Activated CD8-positive, alpha-beta T cell treated with anti-CD3 and anti-CD28 coated beads, Interleukin-2, amount 10 ng/mL, durations not matched to agents 7 days and 5 days (primary cell): ENCODE measurements around the gene GRM1. TPM values are rescaled to one million over a fixed set of nuclear protein-coding genes. Genes with fewer than 3 reads are reported as not detected.

Experiments used
- ATAC-seq: fragments of 150-1000 bp; cut with Tn5 transposase; one replicate; pipeline ENCODE4 v1.10.0; 2021; ENCODE audit warnings: moderate library complexity
- CTCF ChIA-PET: fragments of 350-600 bp; sonication (Branson Sonifier 250); formaldehyde crosslinking; loops from one replicate; lab custom pipeline; 2021; ENCODE audit warnings: antibody characterized with exemption; lab: Charles Lee
- POLR2A ChIA-PET: fragments of 350-600 bp; sonication (Branson Sonifier 250); formaldehyde crosslinking; loops from one replicate; lab custom pipeline; 2021; ENCODE audit warnings: antibody characterized with exemption; lab: Charles Lee
- DNase-seq: peaks from one replicate; pipeline ENCODE4 v3.0.0-alpha.2; 2020
- H3K27ac Mint-ChIP-seq: one replicate; pipeline ENCODE4 v1.8.0; 2021; ENCODE audit warnings: mild to moderate bottlenecking, mixed read lengths
- H3K27me3 Mint-ChIP-seq: one replicate; pipeline ENCODE4 v1.8.0; 2021; ENCODE audit warnings: low read depth, mixed read lengths
- H3K36me3 Mint-ChIP-seq: one replicate; pipeline ENCODE4 v1.8.0; 2021; ENCODE audit warnings: low read depth, mixed read lengths
- H3K4me1 Mint-ChIP-seq: one replicate; pipeline ENCODE4 v1.8.0; 2021; ENCODE audit warnings: low read depth, mixed read lengths
- H3K4me3 Mint-ChIP-seq: one replicate; pipeline ENCODE4 v1.8.0; 2021; ENCODE audit warnings: mild to moderate bottlenecking, mixed read lengths
- H3K9me3 Mint-ChIP-seq: one replicate; pipeline ENCODE4 v1.8.0; 2022; ENCODE audit warnings: mixed read lengths; ENCODE audit not compliant: insufficient read depth
- total RNA-seq, 2 experiments: library from RNA; stranded (reverse); gene quantifications; one replicate each; pipeline ENCODE4 v1.2.3, GENCODE V29; 2021

Gene GRM1
- total RNA-seq, 2 experiments from 2014 or later = not detected

DNA sequence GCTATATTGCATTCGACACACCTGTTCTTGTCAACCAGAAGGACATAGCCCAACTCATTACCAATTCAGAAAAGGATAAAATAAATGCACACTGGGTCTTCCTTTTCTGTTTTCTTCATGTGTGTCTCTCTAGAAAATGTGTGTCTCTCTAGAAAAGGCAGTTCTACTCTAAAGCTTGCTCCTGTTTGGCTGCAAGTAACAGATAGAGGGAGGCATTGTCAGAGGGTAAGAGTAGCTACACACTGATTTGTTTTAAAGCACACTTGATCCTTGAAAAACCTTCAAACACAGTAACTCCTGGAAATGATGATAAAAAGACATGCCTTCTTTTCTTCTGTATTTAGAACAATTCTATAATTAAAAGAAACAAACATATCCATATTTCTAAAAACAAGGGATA is 21.3 kb downstream of the GRM1 start:
- Mint-ChIP-seq H3K27me3 (no peaks in the 10 kb centered on the region), H3K4me3 (no peak overlapping the region), H3K27ac (no peak overlapping the region), H3K4me1 (no peaks in the 10 kb centered on the region), H3K9me3 (no peaks in the 10 kb centered on the region), H3K36me3 (no peaks in the 10 kb centered on the region)
- ChIA-PET POLR2A (no interaction called here), CTCF (no interaction called here)
- ATAC-seq (no peak), DNase-seq (no peak)

DNA sequence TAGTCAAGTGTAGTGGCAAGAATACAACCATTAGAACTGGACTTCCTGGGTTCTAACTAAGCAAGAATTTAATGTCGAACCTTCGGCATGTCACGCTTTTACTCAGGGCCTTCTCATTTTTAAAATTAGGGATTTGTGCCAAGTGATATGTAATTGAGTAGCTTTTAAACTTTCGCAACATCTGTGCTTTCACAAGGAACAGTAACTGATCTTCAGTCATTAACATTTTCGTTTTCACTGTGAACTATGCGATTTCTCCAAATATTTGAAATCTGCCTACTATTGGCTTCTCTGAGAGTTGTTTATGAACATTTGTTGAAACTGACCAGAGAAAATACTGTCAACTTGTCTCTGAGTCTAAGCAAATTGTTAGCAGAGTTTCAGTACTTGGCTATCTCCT is 27.6 kb downstream of the GRM1 start:
- DNase-seq = no peak
- CTCF ChIA-PET = no interaction called here
- no peak overlapping the region for H3K27ac Mint-ChIP-seq
- no peaks in the 10 kb centered on the region for H3K9me3 Mint-ChIP-seq
- no peaks in the 10 kb centered on the region for H3K36me3 Mint-ChIP-seq
- H3K27me3 Mint-ChIP-seq = no peaks in the 10 kb centered on the region
- no peaks in the 10 kb centered on the region for H3K4me1 Mint-ChIP-seq
- POLR2A ChIA-PET = no interaction called here
- no peak for ATAC-seq
- H3K4me3 Mint-ChIP-seq = no peak overlapping the region

DNA sequence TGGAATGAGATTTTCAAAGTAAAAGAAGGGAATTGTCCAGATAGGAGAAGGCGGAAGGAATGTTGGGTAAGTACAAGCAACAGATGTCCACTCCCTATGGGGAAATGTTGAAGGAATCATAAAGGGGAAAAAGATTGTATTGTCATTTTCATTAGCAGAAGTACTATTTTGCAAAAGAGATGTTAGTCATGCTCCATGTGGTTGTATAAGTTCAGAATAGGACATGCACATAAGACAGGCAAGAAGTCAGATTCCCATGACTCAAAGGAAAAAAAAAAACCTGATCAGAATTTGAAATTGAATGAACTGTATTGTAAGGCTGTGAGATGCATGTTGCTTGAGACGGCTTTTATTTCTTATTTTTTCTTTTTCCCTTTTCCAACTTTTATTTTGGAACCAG is 36.8 kb downstream of the GRM1 start:
- Mint-ChIP-seq H3K4me1 (no peaks in the 10 kb centered on the region), H3K4me3 (no peak overlapping the region), H3K36me3 (no peaks in the 10 kb centered on the region), H3K27ac (no peak overlapping the region), H3K27me3 (no peaks in the 10 kb centered on the region), H3K9me3 (no peaks in the 10 kb centered on the region)
- no peak for DNase-seq
- POLR2A ChIA-PET = no interaction called here
- CTCF ChIA-PET = no interaction called here
- ATAC-seq = no peak

DNA sequence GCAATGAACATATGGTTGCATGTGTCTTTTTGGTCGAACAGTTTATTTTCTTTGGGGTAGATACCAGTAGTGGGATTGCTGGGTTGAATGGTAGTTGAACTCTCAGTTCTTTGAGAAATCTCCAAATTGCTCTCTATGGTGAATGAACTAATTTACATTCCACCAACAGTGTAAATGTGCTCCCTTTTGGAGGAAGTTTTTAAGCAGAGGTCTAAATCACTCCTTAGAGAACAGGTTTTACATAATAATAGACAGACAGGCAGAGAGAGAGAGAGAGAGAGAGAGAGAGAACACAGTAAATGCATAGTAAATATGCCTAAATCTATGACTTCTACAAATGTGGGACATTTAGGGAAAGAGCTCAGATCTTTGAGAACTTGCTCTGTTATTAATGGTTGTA is 37.6 kb downstream of the GRM1 start:
- CTCF ChIA-PET = no interaction called here
- H3K36me3 Mint-ChIP-seq = no peaks in the 10 kb centered on the region

DNA sequence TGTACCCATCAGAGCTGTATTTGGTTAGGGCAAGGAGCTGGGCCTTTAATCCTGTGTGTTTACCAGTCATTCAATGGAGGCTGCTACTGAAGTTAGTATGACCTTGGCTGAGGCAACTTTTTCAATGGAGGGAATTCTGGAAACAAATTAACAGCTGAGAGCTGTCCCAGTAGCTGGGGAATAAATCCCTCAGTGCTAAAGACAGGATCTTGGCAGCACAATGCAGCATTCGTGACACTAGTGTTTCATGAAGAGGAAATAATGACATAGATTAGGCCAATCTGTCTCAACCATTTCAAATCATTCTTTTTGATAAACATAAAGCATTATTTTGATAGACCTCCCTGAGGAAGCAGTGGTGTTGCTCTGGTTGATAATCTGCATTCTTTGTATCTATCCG is 42.9 kb downstream of the GRM1 start:
- DNase-seq = no peak
- H3K36me3 Mint-ChIP-seq = no peaks in the 10 kb centered on the region
- CTCF ChIA-PET = interaction anchor here (1.1 kb wide), 1 partner anchor 12 kb away, joined by 3 read pairs; no protein-coding TSS in a partner anchor
- H3K27me3 Mint-ChIP-seq = no peaks in the 10 kb centered on the region
- no peak overlapping the region for H3K27ac Mint-ChIP-seq
- no peak overlapping the region for H3K4me3 Mint-ChIP-seq
- H3K9me3 Mint-ChIP-seq = no peaks in the 10 kb centered on the region
- POLR2A ChIA-PET = no interaction called here
- no peak for ATAC-seq
- H3K4me1 Mint-ChIP-seq = no peaks in the 10 kb centered on the region

More for the DNA sequence above, 37.6 kb downstream of the GRM1 start:
- ATAC-seq (no peak), DNase-seq (no peak)
- Mint-ChIP-seq H3K4me1 (no peaks in the 10 kb centered on the region), H3K9me3 (no peaks in the 10 kb centered on the region), H3K27me3 (no peaks in the 10 kb centered on the region), H3K27ac (no peak overlapping the region), H3K4me3 (no peak overlapping the region)
- POLR2A ChIA-PET = no interaction called here

DNA sequence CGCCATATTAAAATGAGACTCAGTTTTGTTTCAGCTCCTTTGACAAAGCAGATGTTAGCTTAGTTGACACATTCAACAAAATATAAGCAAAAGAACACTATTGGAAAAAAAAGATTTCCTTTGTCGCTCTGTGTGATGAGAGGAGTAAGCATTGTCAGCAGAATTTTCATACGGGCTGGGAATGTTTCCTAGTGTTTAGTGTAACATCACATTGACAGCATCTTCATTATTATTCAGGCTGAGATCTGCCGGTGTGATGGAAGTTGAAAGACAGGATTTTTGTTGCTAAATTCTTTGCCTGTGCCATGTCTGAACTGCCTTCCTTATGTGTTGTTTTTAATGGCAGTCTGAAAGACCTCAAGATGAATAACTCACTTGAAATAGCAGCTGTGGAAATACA is 49.1 kb downstream of the GRM1 start:
- DNase-seq (no peak), ATAC-seq (no peak)
- no peak overlapping the region for H3K4me3 Mint-ChIP-seq
- no peaks in the 10 kb centered on the region for H3K4me1 Mint-ChIP-seq
- CTCF ChIA-PET = no interaction called here
- no peak overlapping the region for H3K27ac Mint-ChIP-seq
- no peaks in the 10 kb centered on the region for H3K27me3 Mint-ChIP-seq
- no peaks in the 10 kb centered on the region for H3K36me3 Mint-ChIP-seq
- POLR2A ChIA-PET = no interaction called here
- no peaks in the 10 kb centered on the region for H3K9me3 Mint-ChIP-seq

DNA sequence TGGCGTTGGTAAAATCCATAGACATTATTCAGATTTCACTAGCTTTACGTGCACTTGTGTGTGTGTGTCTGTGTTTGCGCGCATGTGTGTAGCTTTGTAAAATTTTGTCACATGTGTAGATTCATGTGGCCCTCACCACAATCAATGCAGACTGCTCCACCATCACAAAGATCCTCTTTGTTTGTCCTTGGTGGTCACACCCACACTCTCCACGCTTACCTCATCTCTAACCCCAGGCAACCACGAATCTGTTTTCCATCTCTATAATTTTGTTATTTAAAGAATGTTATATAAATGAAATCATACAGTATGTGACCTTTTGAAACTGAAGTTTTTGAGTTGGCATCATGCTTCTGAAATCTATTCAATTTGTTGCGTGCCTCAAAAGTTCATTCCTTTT is 58.5 kb downstream of the GRM1 start:
- POLR2A ChIA-PET = no interaction called here
- ATAC-seq (no peak), DNase-seq (no peak)
- H3K27ac Mint-ChIP-seq = no peak overlapping the region
- no peaks in the 10 kb centered on the region for H3K4me1 Mint-ChIP-seq
- no peaks in the 10 kb centered on the region for H3K9me3 Mint-ChIP-seq
- H3K27me3 Mint-ChIP-seq = no peaks in the 10 kb centered on the region
- H3K36me3 Mint-ChIP-seq = no peaks in the 10 kb centered on the region
- no peak overlapping the region for H3K4me3 Mint-ChIP-seq
- CTCF ChIA-PET = no interaction called here

DNA sequence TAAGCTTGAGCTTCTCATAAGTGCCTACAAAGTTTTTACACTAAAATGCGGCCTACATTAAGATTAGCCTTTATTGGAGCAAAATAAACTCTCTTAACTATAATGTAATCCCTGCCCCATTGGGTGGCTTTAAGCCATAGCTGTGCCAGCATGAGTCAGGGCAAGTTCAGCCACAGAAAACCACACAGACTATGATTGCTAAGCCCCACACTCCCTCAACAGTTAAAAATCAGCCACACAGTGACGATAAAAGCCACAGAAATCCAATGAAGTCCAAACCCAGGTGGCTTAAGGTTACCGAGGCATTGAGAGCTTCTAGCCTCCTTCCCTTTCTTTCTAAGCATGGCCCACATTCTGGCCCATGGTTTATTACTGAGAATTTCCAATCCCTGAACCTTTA is 61.6 kb downstream of the GRM1 start:
- no peaks in the 10 kb centered on the region for H3K36me3 Mint-ChIP-seq
- ATAC-seq (no peak), DNase-seq (no peak)
- H3K4me3 Mint-ChIP-seq = no peak overlapping the region
- no peak overlapping the region for H3K27ac Mint-ChIP-seq
- no peaks in the 10 kb centered on the region for H3K4me1 Mint-ChIP-seq
- H3K9me3 Mint-ChIP-seq = no peaks in the 10 kb centered on the region
- CTCF ChIA-PET = no interaction called here
- POLR2A ChIA-PET = no interaction called here
- no peaks in the 10 kb centered on the region for H3K27me3 Mint-ChIP-seq

DNA sequence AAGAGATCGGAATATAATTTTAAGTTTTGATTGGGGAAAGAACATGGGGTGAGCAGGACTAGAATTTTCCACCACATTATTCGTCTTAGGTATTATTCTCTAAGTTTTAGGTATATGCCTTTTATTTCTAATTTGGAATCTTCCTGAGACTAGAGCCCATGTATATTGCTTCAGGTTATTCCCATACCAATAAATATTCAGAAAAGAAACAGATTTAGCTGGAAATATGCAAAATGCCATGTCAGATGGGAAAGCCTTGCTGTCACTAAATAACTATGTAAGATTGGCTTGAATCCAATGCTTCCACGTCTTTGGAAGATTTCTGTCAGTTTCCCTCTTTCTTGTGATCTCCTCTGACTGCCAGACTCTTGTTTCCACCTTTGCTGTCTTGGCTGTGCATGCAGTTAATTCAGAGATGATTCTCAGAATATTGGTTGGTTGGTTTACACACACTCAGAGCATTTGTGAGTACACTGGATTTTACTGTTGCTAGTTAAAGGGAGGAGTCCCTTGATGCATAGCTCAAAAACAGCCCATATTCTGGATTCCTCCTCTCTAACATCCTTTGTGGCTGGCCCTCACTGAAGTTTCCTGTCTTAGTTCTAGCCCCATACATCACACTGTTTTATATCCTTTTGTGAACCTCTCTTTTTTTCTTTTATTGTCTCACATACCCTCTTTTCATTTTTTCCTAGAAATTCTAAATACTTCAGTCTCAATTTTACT is 64.3 kb downstream of the GRM1 start:
- POLR2A ChIA-PET = no interaction called here
- Mint-ChIP-seq H3K9me3 (no peaks in the 10 kb centered on the region), H3K36me3 (no peaks in the 10 kb centered on the region), H3K4me3 (no peak overlapping the region), H3K4me1 (no peaks in the 10 kb centered on the region), H3K27ac (no peak overlapping the region), H3K27me3 (no peaks in the 10 kb centered on the region)
- ATAC-seq (no peak), DNase-seq (no peak)
- CTCF ChIA-PET = no interaction called here

DNA sequence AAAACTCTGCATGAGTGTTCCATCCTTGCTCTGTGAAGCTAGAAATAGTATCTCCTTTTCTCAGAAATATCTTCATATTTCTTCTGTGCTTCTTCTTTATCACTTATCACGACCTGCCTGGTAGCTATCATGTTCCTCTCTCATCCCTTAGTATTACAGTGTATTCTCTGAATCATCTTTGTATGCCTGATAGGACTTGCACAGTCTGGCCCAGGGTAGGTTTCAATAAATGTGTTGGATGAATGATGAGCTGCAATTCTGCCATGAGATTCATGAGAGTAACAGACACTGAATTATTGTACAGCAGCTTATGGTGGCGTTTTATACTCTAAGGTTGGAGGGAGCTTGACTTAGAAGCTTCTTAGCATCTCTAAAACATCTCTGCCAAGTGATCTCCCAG is 66.6 kb downstream of the GRM1 start:
- Mint-ChIP-seq H3K4me3 (no peak overlapping the region), H3K9me3 (no peaks in the 10 kb centered on the region), H3K4me1 (no peaks in the 10 kb centered on the region), H3K27me3 (no peaks in the 10 kb centered on the region), H3K36me3 (no peaks in the 10 kb centered on the region), H3K27ac (no peak overlapping the region)
- DNase-seq = no peak
- ChIA-PET CTCF (interaction anchor here (0.9 kb wide), 1 partner anchor 9 kb away, joined by 3 read pairs; no protein-coding TSS in a partner anchor), POLR2A (no interaction called here)
- ATAC-seq = no peak

DNA sequence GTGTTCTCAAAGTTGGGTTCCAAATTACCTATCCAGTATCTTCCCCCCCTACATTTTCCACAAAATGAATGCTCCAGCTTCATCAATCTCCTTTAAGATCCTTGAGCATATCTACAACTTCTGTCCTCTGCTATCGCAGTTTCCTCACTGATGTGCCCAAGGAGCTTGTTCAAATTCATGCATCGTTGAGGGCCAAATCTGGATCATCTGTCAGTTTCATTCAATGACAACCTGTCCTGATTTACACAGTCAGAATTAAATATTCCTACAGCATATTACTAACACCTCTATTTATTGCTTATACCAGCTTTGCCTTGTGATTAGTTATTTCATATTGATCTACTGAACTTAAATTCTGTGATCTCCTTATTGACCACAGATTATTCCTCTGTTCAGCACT is 68.7 kb downstream of the GRM1 start:
- no peaks in the 10 kb centered on the region for H3K9me3 Mint-ChIP-seq
- H3K4me3 Mint-ChIP-seq = no peak overlapping the region
- no peaks in the 10 kb centered on the region for H3K27me3 Mint-ChIP-seq
- H3K36me3 Mint-ChIP-seq = no peaks in the 10 kb centered on the region
- ChIA-PET POLR2A (no interaction called here), CTCF (no interaction called here)
- ATAC-seq = no peak
- H3K27ac Mint-ChIP-seq = no peak overlapping the region
- H3K4me1 Mint-ChIP-seq = no peaks in the 10 kb centered on the region
- DNase-seq = no peak

DNA sequence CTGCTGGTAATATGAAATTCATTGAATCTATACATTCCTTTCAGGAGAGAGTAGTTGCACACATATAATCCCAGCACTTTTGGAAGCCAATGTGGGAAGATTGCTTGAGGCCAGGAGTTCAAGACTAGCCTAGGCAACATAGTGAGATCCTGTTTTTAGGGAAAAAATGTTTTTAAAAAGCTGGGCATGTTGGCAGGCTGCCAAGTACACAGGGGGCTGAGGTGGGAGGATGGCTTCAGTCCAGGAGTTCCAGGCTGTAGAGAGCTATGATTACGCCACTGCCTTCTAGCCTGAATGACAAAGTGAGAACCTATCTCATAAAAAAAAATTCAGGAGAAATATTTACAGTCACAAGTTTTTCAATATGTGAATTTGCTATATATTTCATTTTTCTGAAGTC is 71.9 kb downstream of the GRM1 start:
- ChIA-PET CTCF (no interaction called here), POLR2A (no interaction called here)
- Mint-ChIP-seq H3K27me3 (no peaks in the 10 kb centered on the region), H3K4me3 (no peak overlapping the region), H3K9me3 (no peaks in the 10 kb centered on the region), H3K36me3 (no peaks in the 10 kb centered on the region), H3K4me1 (no peaks in the 10 kb centered on the region), H3K27ac (no peak overlapping the region)
- DNase-seq (no peak), ATAC-seq (no peak)
